Measurements from ENCODE around the gene GRID2IP.

DNA sequence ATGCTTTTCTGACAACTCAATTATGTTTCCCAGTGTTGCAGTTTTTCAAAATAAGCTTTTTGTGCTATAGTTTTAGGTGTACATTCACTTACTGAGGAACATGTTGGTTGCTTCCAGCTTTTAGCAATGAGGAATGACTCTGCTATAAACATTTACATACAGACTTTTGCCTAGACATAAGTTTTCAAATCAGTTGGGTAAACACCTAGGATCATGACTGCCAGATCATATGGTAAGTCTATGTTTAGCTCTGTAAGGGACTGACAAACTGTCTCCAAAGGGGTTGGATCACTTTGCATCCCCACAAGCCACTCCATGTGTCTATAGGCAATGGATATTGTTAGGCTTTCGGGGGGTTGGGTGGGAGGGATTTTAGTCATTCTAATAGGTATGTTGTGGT lies 10.8 kb upstream of the GRID2IP start:
- TF ChIP-seq GATA3 (IDR thresholded peaks at IDR 0.05; ENCODE audit: low read depth, low read length) (no peak), GATA2 (IDR thresholded peaks at IDR 0.05; ENCODE audit: low read depth, low read length) (no peak)

Data from SH-SY5Y (cell line).